GM18519 (cell line): Measurements from ENCODE around the gene GALK2.
"Not testable (repeated sequence)": the region's sequence is repeated elsewhere in the genome, so short reads cannot be mapped to it uniquely, and the experiment has no call there.

ENCODE experiments used
- ATAC-seq: cut with Tn5 transposase; IDR thresholded peaks from one replicate; pipeline ENCODE4 v1.9.1; 2021; ENCODE audit warnings: mild to moderate bottlenecking, moderate library complexity; ENCODE audit not compliant: unreplicated experiment, low FRiP score

The GALK2 gene

GRCh38 chr15:49208102-49208501 is 38.1 kb downstream of the GALK2 start:
- ATAC-seq, result not testable (repeated sequence)

DNA sequence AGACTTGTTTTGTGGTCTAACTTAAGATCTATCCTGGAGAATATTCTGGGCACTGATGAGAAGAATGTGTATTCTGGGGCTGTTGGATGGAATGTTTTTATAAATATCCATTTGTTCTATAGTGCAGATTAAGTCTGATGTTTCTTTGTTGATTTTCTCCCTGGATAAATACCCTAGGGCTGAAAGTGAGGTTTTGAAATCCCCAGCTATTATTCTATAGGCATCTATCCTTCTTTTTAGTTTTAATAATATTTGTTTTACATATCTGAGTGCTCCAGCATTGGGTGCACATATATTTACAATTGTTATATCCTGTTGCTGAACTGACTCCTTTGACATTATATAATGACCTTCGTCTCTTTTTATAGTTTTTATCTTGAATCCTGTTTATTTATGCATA is 42.9 kb downstream of the GALK2 start:
- ATAC-seq, result no peak

GRCh38 chr15:49215768-49216739 is 46.0 kb downstream of the GALK2 start:
- ATAC-seq, result peak; percentile 99

DNA sequence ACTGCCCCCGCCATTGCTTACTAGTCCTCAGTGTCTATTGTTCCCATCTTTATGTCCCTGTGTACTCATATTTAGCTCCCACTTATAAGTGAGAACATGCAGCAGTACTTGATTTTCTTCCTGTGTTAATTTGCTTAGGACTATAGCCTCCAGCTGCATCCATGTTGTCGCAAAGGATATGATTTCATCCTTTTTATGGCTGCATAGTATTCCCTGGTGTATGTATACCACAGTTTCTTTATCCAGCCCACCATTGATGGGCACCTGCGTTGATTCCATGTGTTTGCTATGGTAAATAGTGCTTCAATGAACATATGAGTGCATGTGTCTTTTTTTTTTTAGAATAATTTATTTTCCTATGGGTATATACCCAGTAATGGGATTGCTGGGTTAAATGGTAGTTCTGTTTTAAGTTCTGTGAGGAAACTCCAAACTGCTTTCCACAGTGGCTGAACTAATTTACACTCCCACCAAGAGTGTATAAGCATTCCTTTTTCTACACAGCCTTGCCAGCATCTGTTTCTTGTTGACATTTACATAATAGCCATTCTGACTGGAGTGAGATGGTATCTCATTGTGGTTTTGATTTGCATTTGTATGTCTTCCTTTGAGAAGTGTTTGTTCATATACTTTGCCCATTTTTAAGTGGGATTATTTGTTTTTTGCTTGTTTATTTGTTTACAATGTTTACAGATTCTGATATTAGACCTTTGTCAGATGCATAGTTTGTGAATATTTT is 53.7 kb downstream of the GALK2 start:
- no peak for ATAC-seq

GRCh38 chr15:49225572-49226281 is 55.7 kb downstream of the GALK2 start:
- ATAC-seq, result no peak

- no peak for ATAC-seq
These were observed 57.6 kb downstream of the GALK2 start for GRCh38 chr15:49227602-49228001.

DNA sequence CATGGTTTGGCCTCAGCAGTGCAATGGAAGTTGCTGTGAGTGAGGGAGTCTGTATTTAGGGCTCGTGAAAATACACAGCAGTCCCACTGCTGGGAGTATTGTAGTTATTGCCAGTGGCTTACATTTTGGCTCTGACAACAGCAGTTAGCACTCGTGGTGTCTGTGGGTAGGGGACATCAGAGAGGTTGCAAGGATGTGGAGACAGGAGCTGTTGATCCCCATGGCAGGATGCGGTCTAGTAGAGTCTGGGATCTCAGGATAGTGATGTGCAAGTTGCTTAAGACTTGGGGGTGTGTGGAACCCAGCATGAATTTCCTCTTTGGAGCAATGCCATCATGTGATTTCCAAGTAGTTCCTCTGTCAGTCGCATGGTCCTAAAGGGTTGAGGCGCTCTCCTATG is 59.9 kb downstream of the GALK2 start:
- no peak for ATAC-seq

- ATAC-seq, result no peak
These were observed 62.3 kb downstream of the GALK2 start for GRCh38 chr15:49232236-49232806.

- ATAC-seq, result peak; percentile 93
These were observed 65.5 kb downstream of the GALK2 start for GRCh38 chr15:49235446-49236124.

GRCh38 chr15:49236869-49237268 is 66.8 kb downstream of the GALK2 start:
- ATAC-seq, result no peak

- no peak for ATAC-seq
These were observed 68.3 kb downstream of the GALK2 start for GRCh38 chr15:49238342-49238741.

DNA sequence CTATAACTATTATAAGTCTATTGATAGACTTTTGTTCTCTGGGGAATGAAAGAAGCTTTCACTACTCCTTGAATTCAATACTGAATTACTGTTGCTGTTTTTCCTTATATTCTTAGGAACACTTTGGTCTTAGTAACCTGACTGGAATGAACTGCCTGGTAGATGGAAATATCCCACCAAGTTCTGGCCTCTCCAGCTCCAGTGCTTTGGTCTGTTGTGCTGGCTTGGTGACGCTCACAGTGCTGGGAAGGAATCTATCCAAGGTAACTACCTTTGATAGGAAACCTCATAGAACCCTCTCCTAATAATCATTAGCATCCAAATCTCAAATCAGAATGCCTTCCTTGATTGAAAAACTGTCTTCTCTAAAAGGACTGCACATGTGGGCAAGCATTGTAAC is 69.1 kb downstream of the GALK2 start:
- ATAC-seq, result no peak

GRCh38 chr15:49242820-49243219 is 72.8 kb downstream of the GALK2 start:
- no peak for ATAC-seq

GRCh38 chr15:49247556-49248110 is 77.6 kb downstream of the GALK2 start:
- no peak for ATAC-seq

GRCh38 chr15:49248291-49248690 is 78.2 kb downstream of the GALK2 start:
- no peak for ATAC-seq

GRCh38 chr15:49255966-49256759 is 86.1 kb downstream of the GALK2 start:
- ATAC-seq, result no peak

DNA sequence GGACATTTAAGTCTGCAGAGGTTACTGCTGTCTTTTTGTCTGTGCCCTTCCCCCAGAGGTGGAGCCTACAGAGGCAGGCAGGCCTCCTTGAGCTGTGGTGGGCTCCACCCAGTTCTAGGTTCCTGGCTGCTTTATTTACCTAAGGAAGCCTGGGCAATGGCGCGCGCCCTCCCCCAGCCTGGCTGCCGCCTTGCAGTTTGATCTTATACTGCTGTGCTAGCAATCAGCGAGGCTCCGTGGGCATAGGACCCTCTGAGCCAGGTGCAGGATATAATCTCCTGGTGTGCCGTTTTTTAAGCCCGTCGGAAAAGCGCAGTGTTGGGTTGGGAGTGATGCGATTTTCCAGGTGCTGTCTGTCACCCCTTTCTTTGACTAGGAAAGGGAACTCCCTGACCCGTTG is 95.1 kb downstream of the GALK2 start:
- ATAC-seq, result not testable (repeated sequence)

- no peak for ATAC-seq
These were observed 95.9 kb downstream of the GALK2 start for GRCh38 chr15:49265911-49266310.
